Gastroesophageal sphincter (tissue), 3 donors: Measurements from ENCODE around the gene SNRNP200.

Source experiments
- POLR2AphosphoS5 ChIP-seq: sonication (generic); formaldehyde crosslinking; IDR thresholded peaks from one replicate; pipeline ENCODE4 v1.6.1; 2017; ENCODE audit warnings: antibody characterized with exemption
- TF ChIP-seq, protein P1 (sequence below), 4 experiments: fragments of 200-600 bp in 2 of 4; fragments of 450-650 bp in 2 of 4; sonication (generic) in 1 of 4; IDR thresholded peaks; one replicate each; pipeline ENCODE4 v1.5.1; 2017 to 2019; ENCODE audit warnings: antibody characterized with exemption in 4 of 4, mild to moderate bottlenecking in 2 of 4, moderate library complexity in 2 of 4

DNA sequence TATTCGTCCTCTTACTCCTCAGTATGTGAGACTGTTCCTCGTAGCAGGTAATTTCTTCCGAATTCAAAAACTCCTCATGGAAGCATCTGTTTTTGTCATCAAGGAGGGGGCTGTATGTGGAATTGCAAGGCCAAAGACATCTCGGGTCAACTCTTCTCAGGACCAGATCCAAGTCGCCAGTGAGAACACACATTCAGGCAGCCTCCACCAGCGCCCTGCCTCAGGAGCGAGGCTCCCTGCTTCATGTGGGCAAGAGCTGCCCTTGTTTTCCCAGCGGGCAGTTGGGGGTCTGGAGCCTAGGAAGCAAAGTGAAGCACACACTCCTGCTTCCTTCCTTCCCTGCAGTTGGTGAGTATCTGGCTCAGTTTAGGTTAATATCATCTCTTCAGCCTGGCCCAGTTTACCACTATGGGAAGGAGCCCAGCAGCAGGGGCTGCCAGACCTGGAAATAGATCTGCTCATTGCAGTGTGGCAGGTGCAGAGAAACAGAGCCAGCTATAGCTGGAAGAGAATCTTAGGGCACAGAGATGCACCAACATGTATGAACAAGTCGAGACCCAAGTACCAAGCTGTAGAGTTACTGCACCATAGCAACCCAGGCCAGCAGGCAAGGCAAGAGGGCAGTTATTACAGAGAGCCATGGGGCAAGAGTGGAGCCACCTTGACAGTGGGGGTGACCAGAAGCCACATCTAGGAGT, 64.9 kb downstream of the SNRNP200 start:
- TF ChIP-seq, protein P1, sequence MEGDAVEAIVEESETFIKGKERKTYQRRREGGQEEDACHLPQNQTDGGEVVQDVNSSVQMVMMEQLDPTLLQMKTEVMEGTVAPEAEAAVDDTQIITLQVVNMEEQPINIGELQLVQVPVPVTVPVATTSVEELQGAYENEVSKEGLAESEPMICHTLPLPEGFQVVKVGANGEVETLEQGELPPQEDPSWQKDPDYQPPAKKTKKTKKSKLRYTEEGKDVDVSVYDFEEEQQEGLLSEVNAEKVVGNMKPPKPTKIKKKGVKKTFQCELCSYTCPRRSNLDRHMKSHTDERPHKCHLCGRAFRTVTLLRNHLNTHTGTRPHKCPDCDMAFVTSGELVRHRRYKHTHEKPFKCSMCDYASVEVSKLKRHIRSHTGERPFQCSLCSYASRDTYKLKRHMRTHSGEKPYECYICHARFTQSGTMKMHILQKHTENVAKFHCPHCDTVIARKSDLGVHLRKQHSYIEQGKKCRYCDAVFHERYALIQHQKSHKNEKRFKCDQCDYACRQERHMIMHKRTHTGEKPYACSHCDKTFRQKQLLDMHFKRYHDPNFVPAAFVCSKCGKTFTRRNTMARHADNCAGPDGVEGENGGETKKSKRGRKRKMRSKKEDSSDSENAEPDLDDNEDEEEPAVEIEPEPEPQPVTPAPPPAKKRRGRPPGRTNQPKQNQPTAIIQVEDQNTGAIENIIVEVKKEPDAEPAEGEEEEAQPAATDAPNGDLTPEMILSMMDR (IDR thresholded peaks at IDR 0.05), result no peak
- TF ChIP-seq POLR2AphosphoS5, result no peak
